ENCODE measurements around the gene ARHGAP15.

DNA sequence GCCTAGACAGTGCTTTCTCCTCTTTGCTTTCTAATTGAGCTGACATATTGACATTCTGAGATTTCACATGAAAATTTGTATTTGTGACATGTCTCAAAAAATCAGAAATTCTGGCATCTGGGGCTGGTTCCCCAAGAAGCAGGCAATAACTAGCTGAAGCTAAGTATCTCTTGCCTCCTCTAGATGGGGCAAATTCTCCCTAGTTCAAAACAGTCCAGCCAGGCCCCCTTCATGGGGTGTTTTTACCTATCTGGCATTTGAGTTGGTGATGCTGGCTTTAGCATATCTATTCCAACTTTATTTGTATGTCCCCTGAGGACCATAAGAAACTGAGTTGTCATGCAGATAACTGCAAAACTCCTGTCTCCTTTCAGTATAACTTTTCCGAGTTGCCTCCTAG lies 39.9 kb downstream of the ARHGAP15 start:
- TF ChIP-seq, protein P1, sequence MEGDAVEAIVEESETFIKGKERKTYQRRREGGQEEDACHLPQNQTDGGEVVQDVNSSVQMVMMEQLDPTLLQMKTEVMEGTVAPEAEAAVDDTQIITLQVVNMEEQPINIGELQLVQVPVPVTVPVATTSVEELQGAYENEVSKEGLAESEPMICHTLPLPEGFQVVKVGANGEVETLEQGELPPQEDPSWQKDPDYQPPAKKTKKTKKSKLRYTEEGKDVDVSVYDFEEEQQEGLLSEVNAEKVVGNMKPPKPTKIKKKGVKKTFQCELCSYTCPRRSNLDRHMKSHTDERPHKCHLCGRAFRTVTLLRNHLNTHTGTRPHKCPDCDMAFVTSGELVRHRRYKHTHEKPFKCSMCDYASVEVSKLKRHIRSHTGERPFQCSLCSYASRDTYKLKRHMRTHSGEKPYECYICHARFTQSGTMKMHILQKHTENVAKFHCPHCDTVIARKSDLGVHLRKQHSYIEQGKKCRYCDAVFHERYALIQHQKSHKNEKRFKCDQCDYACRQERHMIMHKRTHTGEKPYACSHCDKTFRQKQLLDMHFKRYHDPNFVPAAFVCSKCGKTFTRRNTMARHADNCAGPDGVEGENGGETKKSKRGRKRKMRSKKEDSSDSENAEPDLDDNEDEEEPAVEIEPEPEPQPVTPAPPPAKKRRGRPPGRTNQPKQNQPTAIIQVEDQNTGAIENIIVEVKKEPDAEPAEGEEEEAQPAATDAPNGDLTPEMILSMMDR (conservative IDR thresholded peaks at IDR 0.05; ENCODE audit: low read length), result peak; percentile 27; the same call in 1 of the 2 replicates
- no peak for TF ChIP-seq EZH2phosphoT487 (IDR thresholded peaks at IDR 0.05; ENCODE audit: borderline replicate concordance, low read depth, low read length)

All from OCI-LY7 (cell line).